ENCODE data around the gene ZBTB48.
"Not testable (repeated sequence)": the region's sequence is repeated elsewhere in the genome, so short reads cannot be mapped to it uniquely, and the experiment has no call there.

Gene ZBTB48

GRCh38 chr1:6592865-6593593 is 13.2 kb downstream of the ZBTB48 start:
- no peak for DNase-seq

- no peak for DNase-seq
Observed at GRCh38 chr1:6593810-6594209, 14.0 kb downstream of the ZBTB48 start.

- DNase-seq = no peak
Observed at GRCh38 chr1:6594977-6595740, 15.4 kb downstream of the ZBTB48 start.

GRCh38 chr1:6596351-6596750 is 16.6 kb downstream of the ZBTB48 start:
- DNase-seq = no peak

GRCh38 chr1:6596886-6597776 is 17.3 kb downstream of the ZBTB48 start:
- DNase-seq = no peak

- no peak for DNase-seq
Observed at GRCh38 chr1:6597777-6598131, 18.0 kb downstream of the ZBTB48 start.

- no peak for DNase-seq
Observed at GRCh38 chr1:6599141-6599975, 19.6 kb downstream of the ZBTB48 start.

GRCh38 chr1:6599991-6600390 is 20.2 kb downstream of the ZBTB48 start:
- not testable (repeated sequence) for DNase-seq

GRCh38 chr1:6600410-6601048 is 20.7 kb downstream of the ZBTB48 start:
- no peak for DNase-seq

- DNase-seq = no peak
Observed at GRCh38 chr1:6601049-6601922, 21.5 kb downstream of the ZBTB48 start.

- DNase-seq = peak; percentile 80
Observed at GRCh38 chr1:6601923-6602668, 22.3 kb downstream of the ZBTB48 start.

GRCh38 chr1:6602669-6603237 is 23.0 kb downstream of the ZBTB48 start, which contains the start of gene KLHL21:
KLHL21 (minus strand) TSS chr1:6602869; CDS start chr1:6602817, 52 bp downstream.
- peak; percentile 77 for DNase-seq

GRCh38 chr1:6603238-6603914 is 23.6 kb downstream of the ZBTB48 start:
- DNase-seq = no peak

- DNase-seq = no peak
Observed at GRCh38 chr1:6603915-6604558, 24.2 kb downstream of the ZBTB48 start.

GRCh38 chr1:6612641-6613360 is 33.0 kb downstream of the ZBTB48 start:
- peak; percentile 78 for DNase-seq

- peak; percentile 100 for DNase-seq
Observed at GRCh38 chr1:6613361-6614018, 33.7 kb downstream of the ZBTB48 start, which contains the start of gene PHF13. PHF13 (plus strand) TSS chr1:6613731; CDS start chr1:6614067, 336 bp downstream.

Measured in NCI-H1092 (cell line).